MM.1S (cell line): Measurements from ENCODE around the gene RNF10.

Experiments
- EZH2 ChIP-seq: fragments of 300-600 bp; sonication (generic); optimal IDR thresholded peaks from 2 replicates; pipeline ENCODE3; 2017; ENCODE audit warnings: low read depth, mild to moderate bottlenecking, antibody characterized with exemption, low read length, mixed read lengths
- EZH2phosphoT487 ChIP-seq: fragments of 300-600 bp; sonication (generic); IDR thresholded peaks from 2 replicates; pipeline ENCODE4 v1.6.1; 2018; ENCODE audit warnings: antibody characterized with exemption, low read length
- TF ChIP-seq, protein P1 (sequence below): fragments of 300-600 bp; sonication (generic); IDR thresholded peaks from 2 replicates; pipeline ENCODE4 v1.5.1; 2016; ENCODE audit warnings: antibody characterized with exemption, low read length, mixed read lengths

DNA sequence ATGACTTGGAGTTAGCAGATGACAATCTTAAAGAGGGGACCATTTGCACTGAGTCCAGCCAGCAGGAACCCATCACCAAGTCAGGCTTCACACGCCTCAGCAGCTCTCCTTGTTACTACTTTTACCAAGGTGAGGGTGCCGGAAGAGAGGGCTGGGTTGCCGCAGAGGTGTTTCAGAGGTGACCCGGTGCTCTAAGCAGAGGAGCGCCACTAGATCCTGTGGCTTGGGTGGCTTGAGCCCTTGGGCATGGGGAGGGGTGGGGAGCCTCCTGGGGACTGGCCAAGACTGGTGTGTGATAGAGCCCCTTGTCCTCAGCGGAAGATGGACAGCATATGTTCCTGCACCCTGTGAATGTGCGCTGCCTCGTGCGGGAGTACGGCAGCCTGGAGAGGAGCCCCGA, 29.3 kb downstream of the RNF10 start:
- TF ChIP-seq, protein P1, sequence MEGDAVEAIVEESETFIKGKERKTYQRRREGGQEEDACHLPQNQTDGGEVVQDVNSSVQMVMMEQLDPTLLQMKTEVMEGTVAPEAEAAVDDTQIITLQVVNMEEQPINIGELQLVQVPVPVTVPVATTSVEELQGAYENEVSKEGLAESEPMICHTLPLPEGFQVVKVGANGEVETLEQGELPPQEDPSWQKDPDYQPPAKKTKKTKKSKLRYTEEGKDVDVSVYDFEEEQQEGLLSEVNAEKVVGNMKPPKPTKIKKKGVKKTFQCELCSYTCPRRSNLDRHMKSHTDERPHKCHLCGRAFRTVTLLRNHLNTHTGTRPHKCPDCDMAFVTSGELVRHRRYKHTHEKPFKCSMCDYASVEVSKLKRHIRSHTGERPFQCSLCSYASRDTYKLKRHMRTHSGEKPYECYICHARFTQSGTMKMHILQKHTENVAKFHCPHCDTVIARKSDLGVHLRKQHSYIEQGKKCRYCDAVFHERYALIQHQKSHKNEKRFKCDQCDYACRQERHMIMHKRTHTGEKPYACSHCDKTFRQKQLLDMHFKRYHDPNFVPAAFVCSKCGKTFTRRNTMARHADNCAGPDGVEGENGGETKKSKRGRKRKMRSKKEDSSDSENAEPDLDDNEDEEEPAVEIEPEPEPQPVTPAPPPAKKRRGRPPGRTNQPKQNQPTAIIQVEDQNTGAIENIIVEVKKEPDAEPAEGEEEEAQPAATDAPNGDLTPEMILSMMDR, result no peak
- TF ChIP-seq EZH2phosphoT487 (no peak), EZH2 (no peak)
